ENCODE measurements around the gene HERC5.

The HERC5 gene

GRCh38 chr4:88439161-88439760 lies 17.7 kb upstream of the HERC5 start:
- Histone ChIP-seq H3K4me1 (ENCODE audit: low read length) (no peaks in the 10 kb centered on the region), H3K79me2 (ENCODE audit: low read length) (no peaks in the 10 kb centered on the region), H2AFZ (ENCODE audit: low read length) (no peak overlapping the region), H3K9me2 (replicated peaks; ENCODE audit: insufficient read depth, low read length) (no peaks in the 10 kb centered on the region), H3K4me3 (ENCODE audit: low read length) (no peak overlapping the region), H3K9ac (ENCODE audit: low read length) (no peak overlapping the region), H4K20me1 (ENCODE audit: insufficient read depth, low read length) (no peaks in the 10 kb centered on the region), H3K9me3 (replicated peaks; ENCODE audit: insufficient read depth, low read length) (no peaks in the 10 kb centered on the region), H3K27me3 (replicated peaks; ENCODE audit: insufficient read depth, low read length) (no peaks in the 10 kb centered on the region), H3K27ac (ENCODE audit: low read length) (no peak overlapping the region), H3K4me2 (ENCODE audit: low read depth, low read length) (no peak overlapping the region), H3F3A (ENCODE audit: insufficient read depth, low read length) (no peaks in the 10 kb centered on the region), H3K36me3 (replicated peaks; ENCODE audit: insufficient read depth, low read length) (no peaks in the 10 kb centered on the region)
- TF ChIP-seq EZH2 (optimal IDR thresholded peaks at IDR 0.05; ENCODE audit: low read depth, low read length) (no peak), EZH2phosphoT487 (IDR thresholded peaks at IDR 0.05; ENCODE audit: low read length) (no peak)
- TF ChIP-seq, protein P1, sequence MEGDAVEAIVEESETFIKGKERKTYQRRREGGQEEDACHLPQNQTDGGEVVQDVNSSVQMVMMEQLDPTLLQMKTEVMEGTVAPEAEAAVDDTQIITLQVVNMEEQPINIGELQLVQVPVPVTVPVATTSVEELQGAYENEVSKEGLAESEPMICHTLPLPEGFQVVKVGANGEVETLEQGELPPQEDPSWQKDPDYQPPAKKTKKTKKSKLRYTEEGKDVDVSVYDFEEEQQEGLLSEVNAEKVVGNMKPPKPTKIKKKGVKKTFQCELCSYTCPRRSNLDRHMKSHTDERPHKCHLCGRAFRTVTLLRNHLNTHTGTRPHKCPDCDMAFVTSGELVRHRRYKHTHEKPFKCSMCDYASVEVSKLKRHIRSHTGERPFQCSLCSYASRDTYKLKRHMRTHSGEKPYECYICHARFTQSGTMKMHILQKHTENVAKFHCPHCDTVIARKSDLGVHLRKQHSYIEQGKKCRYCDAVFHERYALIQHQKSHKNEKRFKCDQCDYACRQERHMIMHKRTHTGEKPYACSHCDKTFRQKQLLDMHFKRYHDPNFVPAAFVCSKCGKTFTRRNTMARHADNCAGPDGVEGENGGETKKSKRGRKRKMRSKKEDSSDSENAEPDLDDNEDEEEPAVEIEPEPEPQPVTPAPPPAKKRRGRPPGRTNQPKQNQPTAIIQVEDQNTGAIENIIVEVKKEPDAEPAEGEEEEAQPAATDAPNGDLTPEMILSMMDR (IDR thresholded peaks at IDR 0.05; ENCODE audit: low read length), result no peak
- DNase-seq, result no peak

DNA sequence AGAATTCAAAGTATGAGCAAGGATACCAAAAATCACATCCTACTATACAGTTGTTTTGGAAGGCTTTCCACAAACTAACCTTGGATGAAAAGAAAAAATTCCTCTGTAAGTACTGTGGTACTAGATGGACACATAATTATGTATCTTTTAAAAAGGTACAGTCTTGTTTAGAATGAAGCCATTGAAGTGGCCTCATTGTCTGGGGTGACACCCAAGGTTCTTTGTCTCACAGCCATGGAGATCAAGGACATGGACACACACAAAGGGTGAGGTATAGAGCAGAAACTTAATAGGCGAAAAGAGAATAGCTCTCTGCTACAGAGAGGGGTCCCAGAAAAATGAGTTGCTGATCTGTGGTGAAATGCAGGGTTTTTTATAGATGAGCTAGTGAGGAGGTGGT lies 16.8 kb upstream of the HERC5 start:
- H2AFZ ChIP-seq (ENCODE audit: low read length), result no peak overlapping the region
- TF ChIP-seq EZH2phosphoT487 (IDR thresholded peaks at IDR 0.05; ENCODE audit: low read length), result no peak
- TF ChIP-seq, protein P1 (IDR thresholded peaks at IDR 0.05; ENCODE audit: low read length), result no peak
- TF ChIP-seq EZH2 (optimal IDR thresholded peaks at IDR 0.05; ENCODE audit: low read depth, low read length), result no peak
- H3K4me3 ChIP-seq (ENCODE audit: low read length), result no peak overlapping the region
- no peaks in the 10 kb centered on the region for H3F3A ChIP-seq (ENCODE audit: insufficient read depth, low read length)
- H3K9ac ChIP-seq (ENCODE audit: low read length), result no peak overlapping the region
- H3K4me2 ChIP-seq (ENCODE audit: low read depth, low read length), result no peak overlapping the region
- DNase-seq, result no peak
- no peaks in the 10 kb centered on the region for H3K4me1 ChIP-seq (ENCODE audit: low read length)
- H4K20me1 ChIP-seq (ENCODE audit: insufficient read depth, low read length), result no peaks in the 10 kb centered on the region
- H3K27me3 ChIP-seq (replicated peaks; ENCODE audit: insufficient read depth, low read length), result no peaks in the 10 kb centered on the region
- no peaks in the 10 kb centered on the region for H3K36me3 ChIP-seq (replicated peaks; ENCODE audit: insufficient read depth, low read length)
- H3K79me2 ChIP-seq (ENCODE audit: low read length), result no peaks in the 10 kb centered on the region
- no peak overlapping the region for H3K27ac ChIP-seq (ENCODE audit: low read length)
- no peaks in the 10 kb centered on the region for H3K9me2 ChIP-seq (replicated peaks; ENCODE audit: insufficient read depth, low read length)
- H3K9me3 ChIP-seq (replicated peaks; ENCODE audit: insufficient read depth, low read length), result no peaks in the 10 kb centered on the region

GRCh38 chr4:88441696-88442095 lies 15.2 kb upstream of the HERC5 start:
- H3K9me2 ChIP-seq (replicated peaks; ENCODE audit: insufficient read depth, low read length), result no peaks in the 10 kb centered on the region
- no peak overlapping the region for H3K9ac ChIP-seq (ENCODE audit: low read length)
- H3K4me3 ChIP-seq (ENCODE audit: low read length), result no peak overlapping the region
- H4K20me1 ChIP-seq (ENCODE audit: insufficient read depth, low read length), result no peaks in the 10 kb centered on the region
- no peak overlapping the region for H3K27ac ChIP-seq (ENCODE audit: low read length)
- no peak overlapping the region for H2AFZ ChIP-seq (ENCODE audit: low read length)
- H3F3A ChIP-seq (ENCODE audit: insufficient read depth, low read length), result no peaks in the 10 kb centered on the region
- DNase-seq, result no peak
- H3K4me1 ChIP-seq (ENCODE audit: low read length), result no peaks in the 10 kb centered on the region
- H3K4me2 ChIP-seq (ENCODE audit: low read depth, low read length), result no peak overlapping the region
- no peaks in the 10 kb centered on the region for H3K27me3 ChIP-seq (replicated peaks; ENCODE audit: insufficient read depth, low read length)
- H3K79me2 ChIP-seq (ENCODE audit: low read length), result no peaks in the 10 kb centered on the region
- TF ChIP-seq, protein P1 (IDR thresholded peaks at IDR 0.05; ENCODE audit: low read length), result no peak
- TF ChIP-seq EZH2 (optimal IDR thresholded peaks at IDR 0.05; ENCODE audit: low read depth, low read length), result no peak
- no peak for TF ChIP-seq EZH2phosphoT487 (IDR thresholded peaks at IDR 0.05; ENCODE audit: low read length)
- H3K36me3 ChIP-seq (replicated peaks; ENCODE audit: insufficient read depth, low read length), result no peaks in the 10 kb centered on the region
- H3K9me3 ChIP-seq (replicated peaks; ENCODE audit: insufficient read depth, low read length), result no peaks in the 10 kb centered on the region
